GDM1 (cell line): ENCODE results near the gene RADIL.
"Not testable (repeated sequence)": the region's sequence is repeated elsewhere in the genome, so short reads cannot be mapped to it uniquely, and the experiment has no call there.

ENCODE experiments used
- DNase-seq: peaks from one replicate; lab custom pipeline; 2025; lab: John Stamatoyannopoulos, UW

RADIL gene

DNA sequence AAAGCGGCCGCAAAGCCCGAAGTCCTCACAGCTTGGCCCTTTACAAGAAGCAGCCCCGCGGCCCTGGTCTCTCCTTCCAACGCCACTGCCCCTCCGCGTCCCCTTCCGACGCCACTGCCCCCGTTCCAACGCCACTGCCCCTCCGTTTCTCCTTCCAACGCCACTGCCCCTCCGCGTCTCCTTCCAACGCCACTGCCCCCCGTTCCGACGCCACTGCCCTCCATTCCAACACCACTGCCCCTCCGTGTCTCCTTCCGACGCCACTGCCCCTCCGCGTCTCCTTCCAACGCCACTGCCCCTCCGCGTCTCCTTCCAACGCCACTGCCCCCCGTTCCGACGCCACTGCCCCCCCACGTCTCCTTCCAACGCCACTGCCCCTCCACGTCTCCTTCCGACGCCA is 75.0 kb downstream of the RADIL start:
- DNase-seq = no peak

DNA sequence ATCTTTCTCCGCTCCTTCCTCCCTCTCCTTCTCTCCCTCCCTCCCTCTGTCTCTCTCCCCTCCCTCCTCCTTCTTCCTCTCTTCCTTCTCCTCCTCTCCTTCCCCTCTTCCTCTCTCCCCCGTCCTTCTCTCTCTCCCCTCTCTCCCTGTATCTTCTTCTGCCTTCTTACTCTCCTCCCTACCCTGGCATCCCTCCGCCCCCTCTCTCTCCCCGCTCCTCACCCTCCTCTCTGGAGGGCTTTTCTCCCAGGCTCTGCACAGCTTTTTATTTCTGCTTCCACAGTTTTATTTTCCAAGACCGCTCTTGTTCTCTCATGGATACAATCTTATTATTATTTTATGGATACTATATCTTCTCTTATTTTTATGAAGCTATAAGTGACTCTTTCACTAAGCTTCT is 75.5 kb downstream of the RADIL start:
- DNase-seq = no peak

DNA sequence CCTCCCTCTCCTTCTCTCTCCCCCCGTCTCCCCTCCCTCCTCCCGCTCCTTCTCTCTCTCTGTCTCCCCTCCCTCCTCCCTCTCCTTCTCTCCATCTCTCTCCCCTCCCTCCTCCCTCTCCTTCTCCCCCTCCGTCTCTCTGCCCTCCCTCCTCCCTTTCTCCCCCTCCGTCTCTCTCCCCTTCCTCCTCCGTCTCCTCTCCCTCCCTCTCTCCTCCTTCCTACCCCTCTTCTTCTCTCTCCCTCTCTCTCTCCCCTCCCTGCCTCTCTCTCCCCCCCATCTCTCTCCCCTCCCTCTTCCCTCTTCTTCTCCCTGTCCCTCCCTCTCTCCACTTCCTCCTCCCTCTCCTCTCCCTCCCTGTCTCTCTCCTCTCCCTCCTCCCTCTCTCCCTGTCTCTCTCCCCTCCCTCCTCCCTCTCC is 75.9 kb downstream of the RADIL start:
- DNase-seq = no peak

DNA sequence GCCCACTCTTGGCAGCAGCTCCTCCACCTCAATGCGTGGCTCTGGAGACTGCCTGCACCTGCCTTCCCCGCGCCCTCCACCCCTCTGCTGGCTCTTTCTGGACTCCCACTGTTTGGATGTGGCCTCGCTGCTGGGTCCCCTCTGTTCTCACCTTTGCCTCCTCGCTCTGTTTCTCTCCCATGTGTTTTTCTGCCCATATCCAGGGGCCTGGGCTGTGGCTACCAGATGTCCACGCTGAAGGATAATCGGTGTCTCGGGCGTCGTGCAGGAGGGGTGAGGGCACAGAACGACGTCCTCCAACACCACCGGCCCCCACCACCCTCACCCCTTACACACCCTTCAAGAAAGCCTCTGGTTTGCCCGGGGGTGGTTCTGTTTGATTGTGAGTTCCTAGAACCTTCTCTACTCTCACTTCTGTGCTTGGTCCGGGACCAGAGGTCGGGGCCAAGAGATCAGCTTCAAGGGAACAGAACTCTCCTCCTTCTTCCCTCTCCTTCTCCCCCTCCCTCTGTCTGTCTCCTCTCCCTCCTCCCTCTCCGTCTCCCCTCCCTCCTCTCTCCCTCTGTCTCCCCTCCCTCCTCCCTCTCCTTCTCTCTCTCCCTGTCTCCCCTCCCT is 76.4 kb downstream of the RADIL start:
- no peak for DNase-seq

GRCh38 chr7:4805984-4806300 is 77.6 kb downstream of the RADIL start:
- no peak for DNase-seq

GRCh38 chr7:4805110-4805983 is 78.2 kb downstream of the RADIL start:
- DNase-seq = no peak

DNA sequence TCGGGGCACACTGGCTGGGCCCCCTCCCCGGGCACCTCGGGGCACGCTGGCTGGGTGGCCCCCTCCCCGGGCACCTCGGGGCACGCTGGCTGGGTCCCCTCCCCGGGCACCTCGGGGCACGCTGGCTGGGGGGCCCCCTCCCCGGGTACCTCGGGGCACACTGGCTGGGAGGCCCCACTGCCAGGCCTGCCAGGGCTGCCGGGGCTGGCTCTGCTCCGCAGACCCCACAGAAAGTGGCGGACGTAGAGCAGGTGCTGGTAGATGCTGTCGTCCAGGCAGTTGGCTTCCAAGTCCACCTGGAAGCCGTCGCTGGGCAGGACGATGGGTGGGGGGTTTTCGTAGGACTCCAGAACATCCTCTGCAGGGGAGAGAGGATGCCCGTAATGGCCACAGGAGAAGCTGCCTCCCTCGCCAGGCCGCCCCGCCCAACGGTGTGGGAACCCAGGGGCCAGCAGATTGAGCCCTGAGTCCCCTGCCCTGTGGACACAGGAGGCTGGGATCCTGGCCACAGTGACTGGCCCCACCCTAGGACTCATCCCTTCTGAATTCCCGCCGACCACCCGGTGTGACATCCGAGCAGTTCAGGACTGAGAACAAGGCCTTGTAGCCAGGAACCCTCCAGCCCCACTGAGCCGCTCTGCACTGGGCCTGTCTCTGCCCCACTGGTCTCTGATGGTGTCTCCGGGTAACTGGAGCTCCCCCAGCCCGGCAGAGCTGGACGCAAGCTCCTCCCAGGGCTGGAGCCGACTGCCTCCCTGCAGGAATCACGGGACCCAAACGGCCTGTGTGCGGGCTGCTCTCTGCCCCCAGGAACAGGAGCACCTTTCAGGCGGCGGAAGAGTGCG is 79.9 kb downstream of the RADIL start:
- DNase-seq = no peak

DNA sequence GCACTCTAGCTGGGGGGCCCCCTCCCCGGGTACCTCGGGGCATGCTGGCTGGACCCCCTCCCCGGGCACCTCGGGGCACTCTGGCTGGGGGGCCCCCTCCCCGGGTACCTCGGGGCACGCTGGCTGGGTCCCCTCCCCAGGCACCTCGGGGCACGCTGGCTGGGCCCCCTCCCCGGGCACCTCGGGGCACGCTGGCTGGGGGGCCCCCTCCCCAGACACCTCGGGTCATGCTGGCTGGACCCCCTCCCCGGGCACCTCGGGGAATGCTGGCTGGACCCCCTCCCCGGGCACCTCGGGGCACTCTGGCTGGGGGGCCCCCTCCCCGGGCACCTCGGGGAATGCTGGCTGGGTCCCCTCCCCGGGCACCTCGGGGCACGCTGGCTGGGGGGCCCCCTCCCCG is 80.9 kb downstream of the RADIL start:
- not testable (repeated sequence) for DNase-seq

GRCh38 chr7:4801839-4802231 is 81.7 kb downstream of the RADIL start:
- DNase-seq = no peak

GRCh38 chr7:4800926-4801838 is 82.3 kb downstream of the RADIL start:
- no peak for DNase-seq

DNA sequence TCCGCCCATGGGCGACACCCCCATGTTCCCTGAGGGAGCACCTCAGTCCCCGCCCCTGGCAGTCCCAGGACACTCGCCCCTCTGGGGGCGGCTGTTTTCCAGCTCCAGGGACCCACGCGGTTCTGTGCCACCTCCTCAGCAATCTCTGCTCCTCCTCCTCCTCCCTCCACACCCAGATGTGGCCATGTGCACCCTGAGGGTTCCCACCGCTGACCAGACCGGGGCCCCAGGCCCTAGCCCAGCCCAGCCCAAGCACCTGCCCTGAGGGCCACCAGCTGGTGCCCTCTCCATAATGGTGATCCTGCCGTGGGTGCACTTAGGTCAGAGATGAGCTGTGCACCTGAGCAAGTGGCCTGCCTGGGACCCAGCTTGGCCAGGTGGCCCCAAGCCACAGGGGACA is 83.0 kb downstream of the RADIL start:
- DNase-seq = no peak

DNA sequence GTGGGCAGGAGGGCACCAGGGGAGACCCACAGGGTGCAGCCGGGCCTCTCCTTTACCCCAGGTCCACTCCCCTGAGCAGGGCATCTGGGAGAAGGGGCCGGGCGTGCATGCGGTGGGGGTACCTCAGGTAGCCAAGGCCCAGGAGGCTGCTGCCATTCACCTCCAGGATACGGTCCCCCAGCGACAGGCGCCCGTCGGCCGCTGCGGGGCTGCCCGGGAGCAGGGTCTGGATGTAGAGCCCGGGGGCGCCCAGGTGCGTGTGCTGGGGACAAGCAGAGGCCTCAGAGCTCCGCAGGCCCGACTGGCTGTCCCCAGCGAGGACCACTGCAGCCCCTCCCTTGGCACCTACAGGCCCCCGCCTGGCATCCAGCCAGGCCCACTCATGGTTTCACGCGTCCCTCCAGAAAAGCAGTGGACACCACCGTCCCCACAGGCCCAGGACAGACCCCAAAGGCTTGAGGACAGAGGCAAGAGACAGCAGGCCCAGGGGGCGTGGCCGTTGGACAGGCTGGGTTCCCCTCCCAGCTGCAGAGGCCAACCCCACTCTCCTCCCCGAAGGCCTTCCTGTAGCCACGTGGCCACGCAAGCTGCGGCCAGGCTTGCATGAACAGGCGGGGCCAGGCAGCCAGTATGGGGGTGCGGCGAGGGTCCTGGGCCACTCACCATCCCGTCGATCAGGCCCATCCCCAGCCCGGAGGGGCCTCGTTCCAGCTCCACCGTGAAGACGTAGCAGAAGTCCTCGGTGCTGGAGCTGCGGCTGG is 83.8 kb downstream of the RADIL start:
- no peak for DNase-seq

GRCh38 chr7:4798706-4799235 is 84.7 kb downstream of the RADIL start:
- DNase-seq = no peak

- DNase-seq = no peak
Measured at GRCh38 chr7:4797858-4798705, 85.4 kb downstream of the RADIL start.

DNA sequence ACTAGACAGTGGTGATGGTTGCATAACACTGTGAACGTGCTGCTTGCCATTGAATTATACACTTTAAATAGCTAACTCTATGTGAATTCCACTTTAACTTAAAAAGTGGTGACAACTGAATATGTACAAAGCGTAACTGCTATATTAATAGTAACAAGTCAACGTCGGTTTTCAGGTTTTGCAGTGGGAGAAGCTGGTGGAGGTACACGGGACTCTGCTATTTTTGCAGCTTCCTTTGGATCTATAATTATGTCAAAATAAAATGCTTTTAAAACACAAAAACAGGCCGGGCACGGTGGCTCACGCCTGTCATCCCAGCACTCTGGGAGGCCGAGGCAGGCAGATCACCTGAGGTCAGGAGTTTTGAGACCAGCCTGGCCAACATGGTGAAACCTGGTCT is 87.1 kb downstream of the RADIL start:
- no peak for DNase-seq

DNA sequence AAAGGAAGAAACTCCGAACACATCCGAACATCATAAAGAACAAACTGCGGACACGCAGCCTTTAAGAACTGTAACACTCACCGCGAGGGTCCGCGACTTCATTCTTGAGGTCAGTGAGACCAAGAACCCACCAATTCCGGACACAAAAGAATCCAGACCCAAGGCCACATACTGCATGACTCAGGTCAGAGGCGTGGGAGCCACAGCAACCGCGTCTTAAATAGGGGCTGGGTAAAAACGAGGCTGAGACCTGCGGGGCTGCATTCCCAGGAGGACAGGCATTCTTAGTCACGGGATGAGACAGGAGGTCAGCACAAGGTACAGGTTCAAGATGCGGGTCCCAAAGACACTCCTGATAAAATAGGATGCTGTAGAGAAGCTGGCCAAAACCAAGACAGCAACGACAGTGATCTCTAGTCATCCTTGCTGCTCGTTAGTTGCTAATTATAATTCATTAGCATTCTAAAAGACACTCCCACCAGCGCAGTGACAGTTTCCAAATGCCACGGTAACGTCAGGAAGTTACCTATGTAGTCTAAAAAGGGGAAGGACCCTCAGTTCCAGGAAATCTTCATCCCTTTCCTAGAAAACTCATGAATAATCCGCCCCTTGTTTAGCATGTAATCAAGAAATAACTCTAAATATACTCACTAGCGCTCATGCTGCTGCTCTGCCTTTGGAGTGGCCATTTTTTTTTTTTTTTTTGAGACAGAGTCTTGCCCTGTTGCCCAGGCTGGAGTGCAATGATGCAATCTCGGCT is 88.7 kb downstream of the RADIL start:
- DNase-seq = no peak

- DNase-seq = not testable (repeated sequence)
Measured at GRCh38 chr7:4794171-4794570, 89.3 kb downstream of the RADIL start.

- not testable (repeated sequence) for DNase-seq
Measured at GRCh38 chr7:4793385-4793993, 90.0 kb downstream of the RADIL start.
